HepG2 (cell line): Measurements from ENCODE around the gene GPR4. TPM values are rescaled to one million over a fixed set of nuclear protein-coding genes. Genes with fewer than 3 reads are reported as not detected.

Experiments
- ARHGAP35 ChIP-seq: sonication (generic); formaldehyde crosslinking; IDR thresholded peaks from 2 replicates; pipeline ENCODE4 v1.9.0; 2022; ENCODE audit warnings: mild to moderate bottlenecking, inconsistent platforms, moderate library complexity, missing genetic modification reagents, borderline replicate concordance
- ATAD3A ChIP-seq: sonication (generic); formaldehyde crosslinking; IDR thresholded peaks from 2 replicates; pipeline ENCODE4 v1.4.0; 2020; ENCODE audit warnings: missing genetic modification reagents
- DMAP1 ChIP-seq: IDR thresholded peaks from 2 replicates; pipeline ENCODE4 v1.6.1; 2016
- GLI4 ChIP-seq: sonication (generic); formaldehyde crosslinking; IDR thresholded peaks from 2 replicates; pipeline ENCODE4 v1.5.1; 2020; ENCODE audit warnings: missing genetic modification reagents, mild to moderate bottlenecking, moderate library complexity, borderline replicate concordance
- HMGA1 ChIP-seq: sonication (generic); formaldehyde crosslinking; conservative IDR thresholded peaks from 2 replicates; pipeline ENCODE4 v1.4.0; 2020; ENCODE audit warnings: missing genetic modification reagents
- IRF1 ChIP-seq: sonication (generic); formaldehyde crosslinking; IDR thresholded peaks from 2 replicates; pipeline ENCODE4 v1.4.0; 2020; ENCODE audit warnings: low read depth, mild to moderate bottlenecking, missing genetic modification reagents
- KDM2A ChIP-seq: sonication (generic); formaldehyde crosslinking; IDR thresholded peaks from 2 replicates; pipeline ENCODE4 v1.4.0; 2020; ENCODE audit warnings: low read depth, missing genetic modification reagents, borderline replicate concordance
- MED1 ChIP-seq: sonication (generic); formaldehyde crosslinking; IDR thresholded peaks from 2 replicates; pipeline ENCODE4 v1.4.0; 2020; ENCODE audit warnings: missing genetic modification reagents
- NONO ChIP-seq, 2 experiments: fragments of 450-650 bp in 1 of 2; sonication (generic) in 1 of 2; formaldehyde crosslinking in 1 of 2; IDR thresholded peaks in 1 of 2; conservative IDR thresholded peaks in 1 of 2; 2 replicates each; pipeline versions ENCODE4 v1.6.1 to v1.8.0; 2017 to 2022; ENCODE audit warnings: mild to moderate bottlenecking in 1 of 2, missing genetic modification reagents in 1 of 2, moderate library complexity in 1 of 2
- PATZ1 ChIP-seq: sonication (generic); formaldehyde crosslinking; IDR thresholded peaks from 2 replicates; pipeline ENCODE4 v1.4.0; 2020; ENCODE audit warnings: missing genetic modification reagents
- PHB2 ChIP-seq: fragments of 450-650 bp; IDR thresholded peaks from 2 replicates; pipeline ENCODE4 v1.6.1; 2018; ENCODE audit not compliant: partially characterized antibody
- RNF219 ChIP-seq: sonication (generic); formaldehyde crosslinking; IDR thresholded peaks from 2 replicates; pipeline ENCODE4 v1.5.0; 2020; ENCODE audit warnings: mild to moderate bottlenecking, missing genetic modification reagents
- SIN3A ChIP-seq: IDR thresholded peaks from 2 replicates; pipeline ENCODE4 v1.6.1; 2011; ENCODE audit warnings: low read depth, mild to moderate bottlenecking, control low read depth, low read length, borderline replicate concordance
- SP4 ChIP-seq: sonication (generic); formaldehyde crosslinking; IDR thresholded peaks from 2 replicates; pipeline ENCODE4 v1.8.1; 2023; ENCODE audit warnings: mild to moderate bottlenecking, missing genetic modification reagents
- TBP ChIP-seq: sonication (generic); formaldehyde crosslinking; IDR thresholded peaks from 2 replicates; pipeline ENCODE4 v1.5.0; 2020; ENCODE audit warnings: missing genetic modification reagents
- UBTF ChIP-seq: sonication (generic); formaldehyde crosslinking; IDR thresholded peaks from 2 replicates; pipeline ENCODE4 v1.4.0; 2020; ENCODE audit warnings: mild to moderate bottlenecking, missing genetic modification reagents
- ZNF12 ChIP-seq: sonication (generic); formaldehyde crosslinking; IDR thresholded peaks from 2 replicates; pipeline ENCODE4 v1.5.0; 2020; ENCODE audit warnings: missing genetic modification reagents
- ZNF3 ChIP-seq: IDR thresholded peaks from 2 replicates; pipeline ENCODE4 v1.7.0; 2017; ENCODE audit warnings: inconsistent platforms
- ZNF33A ChIP-seq: sonication (generic); formaldehyde crosslinking; IDR thresholded peaks from 2 replicates; pipeline ENCODE4 v1.5.1; 2020; ENCODE audit warnings: missing genetic modification reagents, mild to moderate bottlenecking, moderate library complexity, borderline replicate concordance
- ZNF367 ChIP-seq: sonication (generic); formaldehyde crosslinking; IDR thresholded peaks from 2 replicates; pipeline ENCODE4 v1.4.0; 2020; ENCODE audit warnings: missing genetic modification reagents, borderline replicate concordance
- ZNF446 ChIP-seq: sonication (generic); formaldehyde crosslinking; IDR thresholded peaks from 2 replicates; pipeline ENCODE4 v1.5.0; 2020; ENCODE audit warnings: mild to moderate bottlenecking, missing genetic modification reagents
- ZNF496 ChIP-seq: sonication (generic); formaldehyde crosslinking; IDR thresholded peaks from 2 replicates; pipeline ENCODE4 v1.8.1; 2023; ENCODE audit warnings: mild to moderate bottlenecking, moderate library complexity, missing genetic modification reagents; ENCODE audit not compliant: insufficient replicate concordance
- ZNF530 ChIP-seq: sonication (generic); formaldehyde crosslinking; IDR thresholded peaks from 2 replicates; pipeline ENCODE4 v1.5.0; 2020; ENCODE audit warnings: low read depth, mild to moderate bottlenecking, missing genetic modification reagents
- ZNF850 ChIP-seq: sonication (generic); formaldehyde crosslinking; conservative IDR thresholded peaks from 2 replicates; pipeline ENCODE4 v1.9.0; 2021; ENCODE audit warnings: mild to moderate bottlenecking, missing genetic modification reagents
- polyA plus RNA-seq, 8 experiments: library from polyadenylated mRNA; depleted of rRNA in 3 of 8; stranded (reverse) in 7 of 8; unstranded in 1 of 8; fragments of >200 nt; fragmentation: Illumina TruSeq in 4 of 8; extraction: Trizol in 4 of 8; gene quantifications; 2 replicates each; pipeline versions ENCODE4 v1.2.1 to v1.2.3, GENCODE V29; 2011 to 2016; ENCODE audit warnings: low read depth in 4 of 8, missing spikeins in 1 of 8, mixed read lengths in 1 of 8; ENCODE audit not compliant: insufficient read depth in 1 of 8
- total RNA-seq, 5 experiments: library from RNA; depleted of rRNA; stranded (reverse); fragments of >200 nt; fragmentation: Illumina TruSeq; extraction: Trizol; gene quantifications; 2 replicates each; pipeline ENCODE4 v1.2.3, GENCODE V29; 2016; ENCODE audit warnings: low read depth in 1 of 5

The GPR4 gene
- total and polyA plus RNA-seq, 2 of the 13 experiments (the other 11 are each of a cell fraction or from before 2014, with no cell fraction given), result 0.15 TPM; not detected in 1

- TF ChIP-seq PATZ1, result no peak
- peak; percentile 88; the same call in 1 of the 2 replicates for TF ChIP-seq GLI4
- TF ChIP-seq MED1 (CRISPR knock-in tag), result 0 out of 2 replicates have a peak, but pooled peaks have one; percentile 33
- TF ChIP-seq RNF219, result no peak
- no peak for TF ChIP-seq SIN3A
- TF ChIP-seq ZNF367 (CRISPR knock-in tag), result no peak
- no peak for TF ChIP-seq ZNF3
- no peak for TF ChIP-seq SP4 (CRISPR knock-in tag)
- TF ChIP-seq NONO (IDR thresholded peaks at IDR 0.05), result no peak
- TF ChIP-seq NONO (CRISPR knock-in tag; conservative IDR thresholded peaks at IDR 0.05), result peak; percentile 75; the same call in 1 of the 2 replicates
- TF ChIP-seq ZNF496 (CRISPR knock-in tag), result no peak
- no peak for TF ChIP-seq IRF1 (CRISPR knock-in tag)
- no peak for TF ChIP-seq ZNF530 (CRISPR knock-in tag)
- TF ChIP-seq DMAP1 (CRISPR knock-in tag), result peak; percentile 67
- TF ChIP-seq ZNF446 (CRISPR knock-in tag), result peak; percentile 88
- TF ChIP-seq ATAD3A (CRISPR knock-in tag), result no peak
- TF ChIP-seq PHB2, result no peak
- TF ChIP-seq UBTF (CRISPR knock-in tag), result peak; percentile 65
- TF ChIP-seq ZNF850 (CRISPR knock-in tag), result no peak
- TF ChIP-seq HMGA1 (CRISPR knock-in tag), result no peak
- TF ChIP-seq TBP, result no peak
- TF ChIP-seq ARHGAP35 (CRISPR knock-in tag), result no peak
- TF ChIP-seq KDM2A (CRISPR knock-in tag), result peak; percentile 91
- no peak for TF ChIP-seq ZNF33A (CRISPR knock-in tag)
- peak; percentile 51; the same call in 1 of the 2 replicates for TF ChIP-seq ZNF12
These were observed 10.9 kb downstream of the GPR4 start (continued) for GRCh38 chr19:45591004-45591637.
